OCI-LY7 (cell line): ENCODE measurements around the gene KIAA0040. TPM values are rescaled to one million over a fixed set of nuclear protein-coding genes. Genes with fewer than 3 reads are reported as not detected.

Source experiments
- BruUV-seq: library from RNA; stranded (reverse); fragments of 400-500 nt; replicated peaks from 2 replicates; lab custom pipeline; 2021; lab: Mats Ljungman, UMichigan
- CTCF ChIA-PET: fragments of 300-600 bp; sonication (Branson Sonifier 250); formaldehyde crosslinking; loops from one replicate; lab custom pipeline; 2022; ENCODE audit warnings: antibody characterized with exemption; ENCODE audit not compliant: unreplicated experiment; lab: Charles Lee
- POLR2A ChIA-PET: fragments of 300-600 bp; sonication (Branson Sonifier 250); formaldehyde crosslinking; loops from one replicate; lab custom pipeline; 2022; ENCODE audit warnings: antibody characterized with exemption; lab: Charles Lee
- DNase-seq: peaks from one replicate; pipeline ENCODE4 v3.0.0-alpha.2; 2015; ENCODE audit warnings: low spot score
- H2AFZ ChIP-seq: fragments of 200-600 bp; sonication (generic), shearing (Covaris generic); 2 replicates; pipeline ENCODE4 v1.6.1; 2014; ENCODE audit warnings: mild to moderate bottlenecking, antibody characterized with exemption, low read length, moderate library complexity
- H3K27ac ChIP-seq: fragments of 200-600 bp; sonication (generic); 2 replicates; pipeline ENCODE4 v1.5.1; 2014; ENCODE audit warnings: mixed run types, low read depth, mild to moderate bottlenecking, moderate library complexity, low read length, inconsistent platforms; ENCODE audit not compliant: poor library complexity, severe bottlenecking
- H3K36me3 ChIP-seq: fragments of 200-600 bp; sonication (generic); 2 replicates; pipeline ENCODE4 v1.6.1; 2014; ENCODE audit warnings: mild to moderate bottlenecking, antibody characterized with exemption, low read length, moderate library complexity, mixed read lengths; ENCODE audit not compliant: insufficient read depth
- H3K4me1 ChIP-seq: fragments of 200-600 bp; sonication (generic); 2 replicates; pipeline ENCODE4 v1.5.1; 2014; ENCODE audit warnings: mild to moderate bottlenecking, low read length; ENCODE audit not compliant: insufficient read depth, poor library complexity, severe bottlenecking
- H3K4me2 ChIP-seq: fragments of 200-600 bp; sonication (generic); 2 replicates; pipeline ENCODE4 v1.6.1; 2014; ENCODE audit warnings: mild to moderate bottlenecking, low read length
- H3K4me3 ChIP-seq: fragments of 200-600 bp; sonication (generic); 2 replicates; pipeline ENCODE4 v1.5.1; 2014; ENCODE audit warnings: mild to moderate bottlenecking, low read depth, low read length; ENCODE audit not compliant: poor library complexity, severe bottlenecking
- H3K79me2 ChIP-seq: fragments of 200-600 bp; sonication (generic); 2 replicates; pipeline ENCODE4 v1.6.1; 2016; ENCODE audit warnings: low read depth, mild to moderate bottlenecking, low read length, moderate library complexity, mixed read lengths; ENCODE audit not compliant: insufficient read depth
- H3K9me2 ChIP-seq: fragments of 200-600 bp; sonication (generic); 2 replicates; pipeline ENCODE4 v1.6.1; 2016; ENCODE audit warnings: mild to moderate bottlenecking, low read length, mixed read lengths; ENCODE audit not compliant: insufficient read depth
- H3K9me3 ChIP-seq: fragments of 200-600 bp; sonication (generic); 2 replicates; pipeline ENCODE4 v1.6.1; 2014; ENCODE audit warnings: mild to moderate bottlenecking, mixed run types, low read length, mixed read lengths
- H4K20me1 ChIP-seq: fragments of 200-600 bp; sonication (generic); 2 replicates; pipeline ENCODE4 v1.6.1; 2014; ENCODE audit warnings: mild to moderate bottlenecking, antibody characterized with exemption, low read length, moderate library complexity, mixed read lengths; ENCODE audit not compliant: insufficient read depth
- EZH2phosphoT487 ChIP-seq: fragments of 200-600 bp; sonication (generic); IDR thresholded peaks from 2 replicates; pipeline ENCODE4 v1.6.1; 2018; ENCODE audit warnings: low read depth, borderline replicate concordance, mild to moderate bottlenecking, mixed run types, antibody characterized with exemption, low read length, moderate library complexity, mixed read lengths
- intact Hi-C: fragments of 100-400 bp; cut with micrococcal nuclease; formaldehyde crosslinking; loops from one replicate; pipeline ENCODE4 v1.10.0; 2022; ENCODE audit not compliant: unreplicated experiment
- total RNA-seq, 2 experiments: library from RNA; depleted of rRNA in 1 of 2; stranded (reverse); fragments of >200 nt in 1 of 2; shearing (Covaris generic) in 1 of 2; gene quantifications; 2 replicates each; pipeline ENCODE4 v1.2.3, GENCODE V29; 2014 to 2022
- TF ChIP-seq, protein P1 (sequence below): fragments of 200-600 bp; sonication (generic); conservative IDR thresholded peaks from 2 replicates; pipeline ENCODE4 v1.5.1; 2014; ENCODE audit warnings: mild to moderate bottlenecking, antibody characterized with exemption, low read length, moderate library complexity, mixed read lengths

KIAA0040 gene
- total RNA-seq, 2 experiments from 2014 or later: 50.2 to 54.7 TPM

DNA sequence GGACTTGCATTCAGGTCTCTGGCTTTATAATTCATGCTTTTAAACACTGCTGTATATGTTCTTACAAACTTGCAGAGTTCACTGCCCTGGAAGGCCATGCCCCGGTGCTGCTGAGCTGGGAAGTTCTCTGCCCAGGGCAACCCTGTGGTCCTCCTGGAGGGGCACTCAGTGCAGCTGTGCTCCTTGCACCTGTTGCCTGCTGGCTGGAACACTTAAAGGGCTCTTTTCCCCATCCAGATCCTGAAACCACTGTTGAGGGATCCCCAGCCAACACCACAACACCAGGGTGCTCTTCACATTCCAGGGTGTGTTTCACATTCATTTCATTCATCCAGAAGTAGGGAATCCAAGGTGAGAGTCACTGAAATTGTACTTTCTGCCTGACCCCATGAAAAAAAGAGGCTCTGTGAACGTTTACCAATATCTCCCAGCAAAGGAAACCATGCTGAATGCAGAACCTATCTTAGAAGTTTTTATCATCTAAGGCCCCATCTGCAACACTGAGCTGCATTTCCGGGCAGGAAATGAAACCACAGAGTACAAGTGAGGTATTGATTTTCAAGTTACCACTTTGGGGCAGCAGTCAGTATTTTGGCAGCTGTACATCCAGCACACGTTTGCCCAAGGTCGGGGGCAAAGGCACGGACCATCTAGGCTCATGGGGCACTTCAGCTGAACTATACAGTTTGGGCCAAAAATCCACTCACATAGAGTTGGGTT lies 16.4 kb upstream of the KIAA0040 start:
- intact Hi-C loops: loop anchor here (1.0 to 5.0 kb wide), 5 partner anchors 14 to 110 kb away; no protein-coding TSS in a partner anchor
- no TSS peak for BruUV-seq
- H2AFZ ChIP-seq: peak overlapping the region; percentile 65
- H3K4me2 ChIP-seq: peak overlapping the region; percentile 78
- no peaks in the 10 kb centered on the region; the same call in 1 of the 2 replicates for H3K36me3 ChIP-seq
- H3K4me3 ChIP-seq: peak overlapping the region; percentile 50
- no peak for TF ChIP-seq EZH2phosphoT487
- TF ChIP-seq, protein P1, sequence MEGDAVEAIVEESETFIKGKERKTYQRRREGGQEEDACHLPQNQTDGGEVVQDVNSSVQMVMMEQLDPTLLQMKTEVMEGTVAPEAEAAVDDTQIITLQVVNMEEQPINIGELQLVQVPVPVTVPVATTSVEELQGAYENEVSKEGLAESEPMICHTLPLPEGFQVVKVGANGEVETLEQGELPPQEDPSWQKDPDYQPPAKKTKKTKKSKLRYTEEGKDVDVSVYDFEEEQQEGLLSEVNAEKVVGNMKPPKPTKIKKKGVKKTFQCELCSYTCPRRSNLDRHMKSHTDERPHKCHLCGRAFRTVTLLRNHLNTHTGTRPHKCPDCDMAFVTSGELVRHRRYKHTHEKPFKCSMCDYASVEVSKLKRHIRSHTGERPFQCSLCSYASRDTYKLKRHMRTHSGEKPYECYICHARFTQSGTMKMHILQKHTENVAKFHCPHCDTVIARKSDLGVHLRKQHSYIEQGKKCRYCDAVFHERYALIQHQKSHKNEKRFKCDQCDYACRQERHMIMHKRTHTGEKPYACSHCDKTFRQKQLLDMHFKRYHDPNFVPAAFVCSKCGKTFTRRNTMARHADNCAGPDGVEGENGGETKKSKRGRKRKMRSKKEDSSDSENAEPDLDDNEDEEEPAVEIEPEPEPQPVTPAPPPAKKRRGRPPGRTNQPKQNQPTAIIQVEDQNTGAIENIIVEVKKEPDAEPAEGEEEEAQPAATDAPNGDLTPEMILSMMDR: peak; percentile 49
- H3K9me2 ChIP-seq: no peaks in the 10 kb centered on the region; the same call in 1 of the 2 replicates
- peaks cover 69% of the 10 kb centered on the region for H3K4me1 ChIP-seq
- POLR2A ChIA-PET: interaction anchor here (0.6 to 11.7 kb wide), 12 partner anchors 9 to 98 kb away, joined by 3 to 257 read pairs (median 4); partner anchors contain the start of gene KIAA0040
- H3K9me3 ChIP-seq: peaks cover 10% of the 10 kb centered on the region; the same call in 1 of the 2 replicates
- no peaks in the 10 kb centered on the region for H4K20me1 ChIP-seq
- peak; percentile 91 for DNase-seq
- no peaks in the 10 kb centered on the region for H3K79me2 ChIP-seq
- CTCF ChIA-PET: interaction anchor here (1.1 to 2.2 kb wide), 3 partner anchors 14 to 53 kb away, joined by 3 to 10 read pairs (median 3); no protein-coding TSS in a partner anchor
- peak overlapping the region; percentile 97 for H3K27ac ChIP-seq

DNA sequence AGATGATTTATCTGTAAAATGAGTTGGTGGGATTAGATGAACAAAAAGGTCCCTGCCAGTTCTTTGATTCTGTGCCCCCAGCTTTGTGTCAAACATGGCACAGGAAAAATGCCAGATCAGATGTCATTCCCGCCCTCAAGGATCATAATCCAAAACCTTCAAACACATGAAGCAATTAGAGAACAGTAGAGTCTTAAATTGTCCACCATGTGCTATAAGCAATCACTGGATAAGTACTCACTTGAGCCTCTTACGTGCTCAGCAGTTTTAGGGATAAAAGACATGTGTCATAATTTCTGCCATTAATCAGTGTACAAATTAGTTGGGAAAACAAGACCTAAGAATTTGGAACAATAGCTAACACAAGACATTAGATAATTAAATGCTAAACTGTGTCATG lies 15.4 kb upstream of the KIAA0040 start:
- Histone ChIP-seq H3K9me3 (peaks cover 2% of the 10 kb centered on the region; the same call in 1 of the 2 replicates), H3K4me1 (peaks cover 77% of the 10 kb centered on the region), H3K36me3 (no peaks in the 10 kb centered on the region), H3K4me2 (peak overlapping the region; percentile 78), H3K79me2 (no peaks in the 10 kb centered on the region), H3K4me3 (no peak overlapping the region), H3K27ac (peak overlapping the region; percentile 97), H4K20me1 (no peaks in the 10 kb centered on the region), H2AFZ (peak overlapping the region; percentile 68; the same call in 1 of the 2 replicates), H3K9me2 (no peaks in the 10 kb centered on the region; the same call in 1 of the 2 replicates)
- ChIA-PET POLR2A (interaction anchor here (0.6 to 11.7 kb wide), 6 partner anchors 10 to 28 kb away, joined by 3 to 257 read pairs (median 14); partner anchors contain the start of gene KIAA0040), CTCF (interaction anchor here (0.8 to 1.2 kb wide), 4 partner anchors 13 to 108 kb away, joined by 3 read pairs; no protein-coding TSS in a partner anchor)
- TF ChIP-seq EZH2phosphoT487: no peak
- TF ChIP-seq, protein P1: no peak
- DNase-seq: no peak
- BruUV-seq: no TSS peak
- intact Hi-C loops: loop anchor here (5.0 kb wide), 1 partner anchor 51 kb away; no protein-coding TSS in a partner anchor
